Left colon (tissue), 2 donors: ENCODE data around the gene AGAP1. TPM values are rescaled to one million over a fixed set of nuclear protein-coding genes. Genes with fewer than 3 reads are reported as not detected.

Experiments
- ATAC-seq: fragments of 200-7000 bp; cut with Tn5 transposase; one replicate; pipeline ENCODE4 v1.9.1; 2020; ENCODE audit warnings: mild to moderate bottlenecking, moderate library complexity
- DNase-seq, 2 donors: peaks; one replicate each; pipeline ENCODE4 v3.0.0-alpha.2; 2020
- intact Hi-C, 2 donors: fragments of 100-400 bp; cut with DNase I in 1 of 2; cut with micrococcal nuclease in 1 of 2; formaldehyde crosslinking; loops; one replicate each; pipeline versions ENCODE4 v1.11.2 to v1.14.0; 2022; cut with DNase I, micrococcal nuclease
- total RNA-seq, 2 donors: library from RNA; stranded (reverse); fragmentation: NEBNext Ultra II Directional; extraction: Animal tissue kit (Norgen Biotek cat#: 25700); gene quantifications; one replicate each; pipeline ENCODE4 v1.2.1, GENCODE V29; 2021
- donor health status: DM: no; HTN: no; CAD: no.
- donor health status: DM: yes; HTN: yes; CAD: no.

Gene AGAP1
- total RNA-seq, 2 donors from 2014 or later, result 61.3 to 78.5 TPM

GRCh38 chr2:235698028-235698427, 204.2 kb downstream of the AGAP1 start:
- peak in 1 of 2 donors; percentile 30 for DNase-seq
- peak; percentile 73 for ATAC-seq
- intact Hi-C loops, result no loop called here

- no peak for ATAC-seq
- intact Hi-C loops, result no loop called here
- peak in 1 of 2 donors; percentile 10 for DNase-seq
Measured at GRCh38 chr2:235698491-235698890, 204.6 kb downstream of the AGAP1 start.

GRCh38 chr2:235699576-235699975, 205.7 kb downstream of the AGAP1 start:
- DNase-seq (no peak), ATAC-seq (no peak)
- intact Hi-C loops, result no loop called here

- DNase-seq (peak in 1 of 2 donors; percentile 8), ATAC-seq (no peak)
- intact Hi-C loops, result no loop called here
Measured at GRCh38 chr2:235701206-235701981, 207.6 kb downstream of the AGAP1 start.

GRCh38 chr2:235702186-235702585, 208.3 kb downstream of the AGAP1 start:
- ATAC-seq (no peak), DNase-seq (no peak)
- intact Hi-C loops, result no loop called here

GRCh38 chr2:235703711-235704295, 210.0 kb downstream of the AGAP1 start:
- DNase-seq, result no peak
- intact Hi-C loops, result no loop called here
- ATAC-seq, result peak; percentile 34

GRCh38 chr2:235705296-235705695, 211.5 kb downstream of the AGAP1 start:
- no peak for ATAC-seq
- intact Hi-C loops, result no loop called here

GRCh38 chr2:235706506-235706905, 212.7 kb downstream of the AGAP1 start:
- DNase-seq (no peak), ATAC-seq (peak; percentile 54)
- intact Hi-C loops, result no loop called here

More at GRCh38 chr2:235705296-235705695, 211.5 kb downstream of the AGAP1 start:
- no peak for DNase-seq

GRCh38 chr2:235707411-235708096, 213.7 kb downstream of the AGAP1 start:
- intact Hi-C loops, result no loop called here

GRCh38 chr2:235709124-235709813, 215.4 kb downstream of the AGAP1 start:
- ATAC-seq, result peak; percentile 92
- intact Hi-C loops, result no loop called here
- DNase-seq, result peak; percentile 76 to 92

More at GRCh38 chr2:235707411-235708096, 213.7 kb downstream of the AGAP1 start:
- no peak for DNase-seq
- no peak for ATAC-seq

GRCh38 chr2:235709969-235710879, 216.4 kb downstream of the AGAP1 start:
- DNase-seq (no peak), ATAC-seq (no peak)
- intact Hi-C loops, result no loop called here

- intact Hi-C loops, result no loop called here
- ATAC-seq (no peak), DNase-seq (no peak)
Measured at GRCh38 chr2:235710933-235711332, 217.1 kb downstream of the AGAP1 start.

- DNase-seq (no peak), ATAC-seq (no peak)
- intact Hi-C loops, result no loop called here
Measured at GRCh38 chr2:235711527-235711926, 217.7 kb downstream of the AGAP1 start.

- intact Hi-C loops, result no loop called here
- DNase-seq (no peak), ATAC-seq (no peak)
Measured at GRCh38 chr2:235712176-235712575, 218.3 kb downstream of the AGAP1 start.

GRCh38 chr2:235713189-235713588, 219.3 kb downstream of the AGAP1 start:
- DNase-seq, result no peak
- intact Hi-C loops, result no loop called here
- ATAC-seq, result no peak

GRCh38 chr2:235715601-235716000, 221.8 kb downstream of the AGAP1 start:
- intact Hi-C loops, result no loop called here
- DNase-seq, result no peak

GRCh38 chr2:235716875-235717496, 223.1 kb downstream of the AGAP1 start:
- intact Hi-C loops, result no loop called here
- peak; percentile 16 for ATAC-seq

More at GRCh38 chr2:235715601-235716000, 221.8 kb downstream of the AGAP1 start:
- ATAC-seq, result no peak

More at GRCh38 chr2:235716875-235717496, 223.1 kb downstream of the AGAP1 start:
- no peak for DNase-seq
